Measurements from ENCODE around the gene BACE2.

BACE2 gene

GRCh38 chr21:41315726-41316125 is 147.8 kb downstream of the BACE2 start:
- no peaks in the 10 kb centered on the region for H3K36me3 ChIP-seq (ENCODE audit: control insufficient read depth in 2 of 2, insufficient read depth in 1 of 2, low read length in 2 of 2)
- CTCF ChIA-PET = no interaction called here
- no peaks in the 10 kb centered on the region for H3K9me3 ChIP-seq (ENCODE audit: control insufficient read depth, insufficient read depth, low read depth, low read length)
- no peaks in the 10 kb centered on the region for H3K4me1 ChIP-seq (ENCODE audit: control insufficient read depth, insufficient read depth, low read length)
- no peak overlapping the region for H3K4me3 ChIP-seq (ENCODE audit: low read depth, low read length)
- no peak overlapping the region for H3K27ac ChIP-seq (ENCODE audit: extremely low read depth, low read depth, low read length)
- TF ChIP-seq ZSCAN30 (tag by site-specific recombination; IDR thresholded peaks at IDR 0.05) (no peak), ZNF354C (tag by site-specific recombination; IDR thresholded peaks at IDR 0.05; ENCODE audit: borderline replicate concordance, low read depth) (no peak), ZSCAN16 (tag by site-specific recombination; IDR thresholded peaks at IDR 0.05) (no peak)
- POLR2A ChIA-PET = no interaction called here

DNA sequence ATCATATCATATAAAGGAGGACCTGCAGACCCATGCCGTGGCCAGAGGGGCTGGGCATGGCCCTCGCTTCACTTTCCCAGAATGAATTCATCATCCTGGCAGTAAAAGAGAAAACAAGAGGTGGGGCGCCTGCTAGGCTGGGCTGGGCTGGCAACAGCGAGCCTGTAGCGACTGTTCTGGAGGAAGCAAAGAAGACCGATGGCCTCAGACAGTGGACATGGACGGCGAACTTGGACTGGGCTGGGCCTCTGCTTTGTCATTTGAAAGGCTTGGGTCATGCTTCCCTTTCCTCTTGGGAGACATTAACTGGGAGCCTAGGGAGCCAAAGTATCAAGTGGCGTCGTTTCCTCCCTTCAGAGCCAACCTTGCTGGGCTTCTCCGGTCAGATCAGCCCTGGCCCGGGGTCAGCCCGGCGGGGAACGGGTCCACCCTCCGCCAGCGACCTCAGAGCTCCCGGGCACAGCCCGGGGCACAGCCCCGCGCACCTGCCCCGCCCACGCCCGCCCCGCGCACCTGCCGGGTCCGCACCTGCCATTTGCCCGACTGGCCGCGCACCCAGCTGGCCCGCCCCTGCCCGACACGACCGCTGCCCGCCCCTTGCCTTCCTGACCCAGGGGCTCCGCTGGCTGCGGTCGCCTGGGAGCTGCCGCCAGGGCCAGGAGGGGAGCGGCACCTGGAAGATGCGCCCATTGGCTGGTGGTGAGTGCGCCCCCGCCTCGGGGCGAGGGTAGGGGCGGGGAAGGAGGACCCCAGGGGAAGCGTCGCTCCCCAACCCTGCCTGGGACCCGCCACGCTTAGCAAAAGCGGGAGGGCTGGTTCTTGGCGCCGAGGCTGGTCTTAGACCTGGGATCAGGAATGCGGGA is 148.5 kb downstream of the BACE2 start, which contains the start of gene FAM3B:
FAM3B (plus strand) TSS at position 602 of the 863 bp plus-strand sequence; CDS start at position 681, 79 bp downstream.
- Histone ChIP-seq H3K4me3 (ENCODE audit: low read depth, low read length) (peak within 1 kb of the TSS; percentile 22; the same call in 1 of the 2 replicates), H3K27ac (ENCODE audit: extremely low read depth, low read depth, low read length) (no peak within 1 kb of the TSS), H3K9me3 (ENCODE audit: control insufficient read depth, insufficient read depth, low read depth, low read length) (no peaks in the 10 kb centered on the region), H3K4me1 (ENCODE audit: control insufficient read depth, insufficient read depth, low read length) (no peaks in the 10 kb centered on the region), H3K36me3 (ENCODE audit: control insufficient read depth in 2 of 2, insufficient read depth in 1 of 2, low read length in 2 of 2) (no peaks in the 10 kb centered on the region)
- ChIA-PET CTCF (no interaction called here), POLR2A (no interaction called here)
- TF ChIP-seq ZNF585B (tag by site-specific recombination; IDR thresholded peaks at IDR 0.05) (no peak), TSHZ1 (tag by site-specific recombination; IDR thresholded peaks at IDR 0.05; ENCODE audit: borderline replicate concordance) (no peak), ZNF837 (tag by site-specific recombination; IDR thresholded peaks at IDR 0.05) (no peak), PRDM10 (tag by site-specific recombination; IDR thresholded peaks at IDR 0.05) (no peak), RBAK (tag by site-specific recombination; IDR thresholded peaks at IDR 0.05) (no peak), MZF1 (tag by site-specific recombination; IDR thresholded peaks at IDR 0.05; ENCODE audit: borderline replicate concordance) (no peak), ZNF112 (tag by site-specific recombination; IDR thresholded peaks at IDR 0.05) (no peak), ZNF501 (tag by site-specific recombination; IDR thresholded peaks at IDR 0.05) (no peak), ZNF48 (tag by site-specific recombination; IDR thresholded peaks at IDR 0.05) (no peak), ZNF830 (tag by site-specific recombination; IDR thresholded peaks at IDR 0.05; ENCODE audit: low read depth) (no peak), ZNF660 (tag by site-specific recombination; IDR thresholded peaks at IDR 0.05) (no peak)
- TF ChIP-seq, protein P1, sequence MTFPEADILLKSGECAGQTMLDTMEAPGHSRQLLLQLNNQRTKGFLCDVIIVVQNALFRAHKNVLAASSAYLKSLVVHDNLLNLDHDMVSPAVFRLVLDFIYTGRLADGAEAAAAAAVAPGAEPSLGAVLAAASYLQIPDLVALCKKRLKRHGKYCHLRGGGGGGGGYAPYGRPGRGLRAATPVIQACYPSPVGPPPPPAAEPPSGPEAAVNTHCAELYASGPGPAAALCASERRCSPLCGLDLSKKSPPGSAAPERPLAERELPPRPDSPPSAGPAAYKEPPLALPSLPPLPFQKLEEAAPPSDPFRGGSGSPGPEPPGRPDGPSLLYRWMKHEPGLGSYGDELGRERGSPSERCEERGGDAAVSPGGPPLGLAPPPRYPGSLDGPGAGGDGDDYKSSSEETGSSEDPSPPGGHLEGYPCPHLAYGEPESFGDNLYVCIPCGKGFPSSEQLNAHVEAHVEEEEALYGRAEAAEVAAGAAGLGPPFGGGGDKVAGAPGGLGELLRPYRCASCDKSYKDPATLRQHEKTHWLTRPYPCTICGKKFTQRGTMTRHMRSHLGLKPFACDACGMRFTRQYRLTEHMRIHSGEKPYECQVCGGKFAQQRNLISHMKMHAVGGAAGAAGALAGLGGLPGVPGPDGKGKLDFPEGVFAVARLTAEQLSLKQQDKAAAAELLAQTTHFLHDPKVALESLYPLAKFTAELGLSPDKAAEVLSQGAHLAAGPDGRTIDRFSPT (tag by site-specific recombination; IDR thresholded peaks at IDR 0.05) = no peak
- TF ChIP-seq, protein P2, sequence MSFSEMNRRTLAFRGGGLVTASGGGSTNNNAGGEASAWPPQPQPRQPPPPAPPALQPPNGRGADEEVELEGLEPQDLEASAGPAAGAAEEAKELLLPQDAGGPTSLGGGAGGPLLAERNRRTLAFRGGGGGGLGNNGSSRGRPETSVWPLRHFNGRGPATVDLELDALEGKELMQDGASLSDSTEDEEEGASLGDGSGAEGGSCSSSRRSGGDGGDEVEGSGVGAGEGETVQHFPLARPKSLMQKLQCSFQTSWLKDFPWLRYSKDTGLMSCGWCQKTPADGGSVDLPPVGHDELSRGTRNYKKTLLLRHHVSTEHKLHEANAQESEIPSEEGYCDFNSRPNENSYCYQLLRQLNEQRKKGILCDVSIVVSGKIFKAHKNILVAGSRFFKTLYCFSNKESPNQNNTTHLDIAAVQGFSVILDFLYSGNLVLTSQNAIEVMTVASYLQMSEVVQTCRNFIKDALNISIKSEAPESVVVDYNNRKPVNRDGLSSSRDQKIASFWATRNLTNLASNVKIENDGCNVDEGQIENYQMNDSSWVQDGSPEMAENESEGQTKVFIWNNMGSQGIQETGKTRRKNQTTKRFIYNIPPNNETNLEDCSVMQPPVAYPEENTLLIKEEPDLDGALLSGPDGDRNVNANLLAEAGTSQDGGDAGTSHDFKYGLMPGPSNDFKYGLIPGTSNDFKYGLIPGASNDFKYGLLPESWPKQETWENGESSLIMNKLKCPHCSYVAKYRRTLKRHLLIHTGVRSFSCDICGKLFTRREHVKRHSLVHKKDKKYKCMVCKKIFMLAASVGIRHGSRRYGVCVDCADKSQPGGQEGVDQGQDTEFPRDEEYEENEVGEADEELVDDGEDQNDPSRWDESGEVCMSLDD (tag by site-specific recombination; IDR thresholded peaks at IDR 0.05) = no peak
- TF ChIP-seq, protein P3, sequence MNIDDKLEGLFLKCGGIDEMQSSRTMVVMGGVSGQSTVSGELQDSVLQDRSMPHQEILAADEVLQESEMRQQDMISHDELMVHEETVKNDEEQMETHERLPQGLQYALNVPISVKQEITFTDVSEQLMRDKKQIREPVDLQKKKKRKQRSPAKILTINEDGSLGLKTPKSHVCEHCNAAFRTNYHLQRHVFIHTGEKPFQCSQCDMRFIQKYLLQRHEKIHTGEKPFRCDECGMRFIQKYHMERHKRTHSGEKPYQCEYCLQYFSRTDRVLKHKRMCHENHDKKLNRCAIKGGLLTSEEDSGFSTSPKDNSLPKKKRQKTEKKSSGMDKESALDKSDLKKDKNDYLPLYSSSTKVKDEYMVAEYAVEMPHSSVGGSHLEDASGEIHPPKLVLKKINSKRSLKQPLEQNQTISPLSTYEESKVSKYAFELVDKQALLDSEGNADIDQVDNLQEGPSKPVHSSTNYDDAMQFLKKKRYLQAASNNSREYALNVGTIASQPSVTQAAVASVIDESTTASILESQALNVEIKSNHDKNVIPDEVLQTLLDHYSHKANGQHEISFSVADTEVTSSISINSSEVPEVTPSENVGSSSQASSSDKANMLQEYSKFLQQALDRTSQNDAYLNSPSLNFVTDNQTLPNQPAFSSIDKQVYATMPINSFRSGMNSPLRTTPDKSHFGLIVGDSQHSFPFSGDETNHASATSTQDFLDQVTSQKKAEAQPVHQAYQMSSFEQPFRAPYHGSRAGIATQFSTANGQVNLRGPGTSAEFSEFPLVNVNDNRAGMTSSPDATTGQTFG (tag by site-specific recombination; IDR thresholded peaks at IDR 0.05; ENCODE audit: borderline replicate concordance) = no peak
